ENCODE results near the gene RCC1.
"Not testable (repeated sequence)": the region's sequence is repeated elsewhere in the genome, so short reads cannot be mapped to it uniquely, and the experiment has no call there.

The RCC1 gene

DNA sequence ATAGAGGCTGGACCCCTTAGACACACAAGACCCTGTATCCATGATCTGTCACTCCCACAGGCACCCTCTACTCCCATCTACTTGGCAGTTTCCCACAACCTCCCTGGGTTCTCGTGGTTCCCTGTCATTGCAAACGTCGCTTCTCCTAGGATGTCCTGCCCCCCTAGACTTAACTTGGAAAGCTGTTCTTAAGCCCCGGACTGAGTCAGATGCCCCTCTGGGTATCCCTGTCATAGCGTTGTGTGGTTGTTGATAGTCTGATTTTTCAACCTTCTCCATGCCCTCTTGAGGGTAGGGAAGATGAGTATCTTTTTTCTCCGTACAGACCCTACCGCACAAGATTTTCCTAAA lies 11.8 kb downstream of the RCC1 start:
- Histone ChIP-seq H3K4me1 (no peaks in the 10 kb centered on the region; the same call in 1 of the 2 replicates), H3K36me3 (peaks cover 16% of the 10 kb centered on the region), H3K4me3 (ENCODE audit: low read depth, low read length) (peak overlapping the region; percentile 56), H3K27me3 (no peaks in the 10 kb centered on the region), H3K9me3 (no peaks in the 10 kb centered on the region)
- TF ChIP-seq CTCF (IDR thresholded peaks at IDR 0.05; ENCODE audit: low read depth, low read length): no peak
- DNase-seq: no peak

DNA sequence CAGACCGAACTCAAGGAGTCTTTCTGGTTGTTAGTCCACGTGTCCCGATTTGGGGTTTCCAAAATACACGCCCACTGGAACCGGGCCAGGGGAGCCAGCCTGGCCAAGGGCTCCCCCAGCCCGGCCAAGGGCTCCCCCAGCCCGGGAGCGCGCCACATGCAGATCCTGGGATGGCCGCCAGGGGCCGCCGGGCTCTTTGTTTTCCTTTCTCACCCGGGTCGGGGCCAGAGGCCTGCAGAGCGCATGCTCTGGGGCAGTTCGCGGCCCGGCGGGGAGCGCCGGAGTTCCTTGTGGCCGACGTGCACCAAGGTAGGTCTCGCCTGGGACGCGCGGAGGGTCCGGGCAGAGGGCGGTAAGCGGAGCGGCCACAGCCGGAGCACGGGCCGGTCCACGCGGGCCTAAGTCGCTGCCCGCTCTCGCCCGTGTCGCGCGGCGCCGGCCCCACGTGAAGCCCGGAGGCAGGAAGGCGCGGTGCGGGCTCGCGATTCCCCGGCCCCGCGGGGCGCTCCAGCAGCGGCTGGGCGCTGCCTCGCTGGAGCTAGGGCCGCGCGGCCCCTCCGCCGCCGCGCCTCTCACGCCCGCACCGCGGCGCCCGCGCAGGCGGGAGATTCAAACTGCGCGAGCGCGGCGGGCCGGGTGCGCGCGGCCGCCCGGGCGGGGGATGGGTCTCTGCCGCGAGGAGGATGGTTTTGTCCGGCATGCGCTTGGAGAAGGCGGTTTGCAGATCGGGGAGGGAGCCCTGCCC lies 12.3 kb downstream of the RCC1 start:
- no peaks in the 10 kb centered on the region for H3K9me3 ChIP-seq
- peaks cover 11% of the 10 kb centered on the region for H3K36me3 ChIP-seq
- no peaks in the 10 kb centered on the region; the same call in 1 of the 2 replicates for H3K4me1 ChIP-seq
- TF ChIP-seq CTCF (IDR thresholded peaks at IDR 0.05; ENCODE audit: low read depth, low read length): peak; percentile 62
- no peaks in the 10 kb centered on the region for H3K27me3 ChIP-seq
- DNase-seq: peak; percentile 87
- H3K4me3 ChIP-seq (ENCODE audit: low read depth, low read length): peak overlapping the region; percentile 75

DNA sequence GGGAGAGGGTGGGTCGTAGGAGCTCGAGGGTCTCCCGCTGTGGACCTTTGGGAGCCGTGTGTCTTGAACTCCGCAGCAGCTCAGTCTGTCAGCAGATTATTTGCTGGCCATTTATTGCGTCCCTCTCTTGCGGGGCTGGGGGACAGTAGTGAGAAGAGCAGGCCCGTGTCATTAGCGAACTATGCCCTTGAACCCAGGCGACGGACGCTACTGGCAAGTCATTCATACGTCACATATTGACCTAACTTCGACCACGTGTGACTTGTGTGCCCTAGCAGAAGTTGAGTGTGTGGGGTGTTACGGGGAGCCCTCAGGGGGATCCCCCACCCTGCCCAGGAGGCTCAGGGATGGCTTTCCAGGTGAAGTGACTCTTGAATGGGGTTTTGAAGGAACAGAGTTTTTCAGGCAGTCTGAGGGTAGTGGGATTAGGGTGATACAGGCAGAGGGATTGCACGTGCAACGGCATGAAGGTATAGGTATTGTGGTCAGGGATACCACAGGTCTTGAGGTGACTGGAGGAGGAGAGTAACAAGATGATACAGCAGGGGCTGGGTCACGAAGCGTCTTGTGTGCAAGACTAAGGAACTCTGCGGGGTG lies 13.0 kb downstream of the RCC1 start:
- Histone ChIP-seq H3K4me1 (no peaks in the 10 kb centered on the region; the same call in none of the 2 replicates), H3K4me3 (ENCODE audit: low read depth, low read length) (peak overlapping the region; percentile 75), H3K36me3 (peaks cover 14% of the 10 kb centered on the region), H3K9me3 (no peaks in the 10 kb centered on the region), H3K27me3 (no peaks in the 10 kb centered on the region)
- no peak for TF ChIP-seq CTCF (IDR thresholded peaks at IDR 0.05; ENCODE audit: low read depth, low read length)
- no peak for DNase-seq

DNA sequence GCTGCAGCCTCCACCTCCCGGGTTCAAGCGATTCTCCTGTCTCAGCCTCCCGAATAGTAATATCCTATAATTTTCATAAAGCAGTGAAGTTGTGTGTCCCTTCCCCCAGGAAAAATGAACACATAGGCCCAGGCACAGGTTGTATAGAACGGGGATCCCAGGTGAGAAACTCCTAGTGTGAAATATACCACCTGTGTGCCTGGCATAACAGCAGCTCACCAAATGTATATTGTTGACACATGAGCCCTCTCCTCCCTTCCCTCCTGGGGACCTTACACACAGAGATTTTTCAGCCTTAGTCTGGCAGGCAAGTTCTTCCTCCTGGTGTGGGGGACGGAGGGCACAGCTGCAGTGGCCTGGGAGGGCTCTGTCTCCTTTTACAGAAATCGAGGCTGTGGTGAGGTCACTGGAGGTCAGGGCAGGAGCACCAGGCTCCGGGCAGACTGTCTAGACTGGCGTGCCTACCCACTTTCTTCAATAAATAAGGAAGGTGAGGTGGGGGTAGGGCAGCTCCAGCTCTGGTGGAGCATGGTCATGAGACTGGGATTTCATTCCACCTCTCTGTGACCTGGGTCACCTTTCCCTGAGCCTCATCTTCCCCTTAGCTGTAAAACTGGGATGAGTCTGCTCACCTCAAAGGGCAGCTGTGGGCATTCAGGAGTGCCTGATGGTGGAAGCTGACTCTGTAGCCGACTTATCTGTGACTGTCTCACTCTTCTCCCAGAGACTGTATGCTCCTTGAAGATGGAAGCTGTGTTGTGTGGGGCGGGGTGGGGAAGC lies 14.3 kb downstream of the RCC1 start:
- no peak for TF ChIP-seq CTCF (IDR thresholded peaks at IDR 0.05; ENCODE audit: low read depth, low read length)
- peaks cover 14% of the 10 kb centered on the region for H3K36me3 ChIP-seq
- no peak for DNase-seq
- no peaks in the 10 kb centered on the region; the same call in none of the 2 replicates for H3K4me1 ChIP-seq
- H3K27me3 ChIP-seq: no peaks in the 10 kb centered on the region
- no peaks in the 10 kb centered on the region for H3K9me3 ChIP-seq
- H3K4me3 ChIP-seq (ENCODE audit: low read depth, low read length): no peak overlapping the region

GRCh38 chr1:28520796-28521195 lies 15.0 kb downstream of the RCC1 start:
- H3K27me3 ChIP-seq; H3K4me1 ChIP-seq; DNase-seq; H3K9me3 ChIP-seq; H3K4me3 ChIP-seq (ENCODE audit: low read depth, low read length): not testable (repeated sequence)
- H3K36me3 ChIP-seq: peaks cover 14% of the 10 kb centered on the region

DNA sequence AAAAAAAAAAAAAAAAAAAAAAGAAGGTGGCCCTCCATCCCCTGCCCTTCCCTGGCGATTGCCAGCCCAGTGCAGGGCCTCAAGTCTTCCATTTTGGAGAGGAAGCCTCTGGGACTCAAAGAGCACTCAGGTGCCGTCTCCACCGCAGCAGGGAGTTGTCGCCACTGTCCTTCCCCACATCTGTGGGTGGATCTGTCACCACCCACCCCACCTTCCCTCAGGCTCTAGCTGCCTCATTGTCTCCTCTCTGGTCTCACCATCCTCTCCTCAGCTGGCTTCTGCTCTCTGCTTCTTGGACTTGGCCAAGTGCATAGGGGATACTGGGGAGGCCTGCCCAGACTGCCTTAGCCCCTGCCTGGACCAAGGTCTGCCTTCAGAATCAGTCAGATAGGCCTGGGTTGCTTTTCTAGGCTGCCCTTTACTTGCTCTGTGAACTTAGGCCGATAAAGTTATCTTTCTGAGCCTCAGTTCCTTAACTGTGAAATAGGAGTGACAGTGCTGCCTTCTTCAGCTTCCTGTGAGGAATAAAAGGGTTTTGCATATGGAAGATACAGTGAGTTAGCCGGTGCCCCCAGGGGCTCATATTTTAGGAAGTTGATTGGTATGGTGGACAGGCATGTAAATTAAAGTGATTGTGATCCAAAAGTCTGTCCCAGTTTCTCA lies 15.8 kb downstream of the RCC1 start:
- Histone ChIP-seq H3K9me3 (no peaks in the 10 kb centered on the region), H3K36me3 (peaks cover 14% of the 10 kb centered on the region), H3K4me1 (peaks cover 3% of the 10 kb centered on the region), H3K27me3 (no peaks in the 10 kb centered on the region), H3K4me3 (ENCODE audit: low read depth, low read length) (no peak overlapping the region)
- DNase-seq: no peak
- TF ChIP-seq CTCF (IDR thresholded peaks at IDR 0.05; ENCODE audit: low read depth, low read length): no peak

DNA sequence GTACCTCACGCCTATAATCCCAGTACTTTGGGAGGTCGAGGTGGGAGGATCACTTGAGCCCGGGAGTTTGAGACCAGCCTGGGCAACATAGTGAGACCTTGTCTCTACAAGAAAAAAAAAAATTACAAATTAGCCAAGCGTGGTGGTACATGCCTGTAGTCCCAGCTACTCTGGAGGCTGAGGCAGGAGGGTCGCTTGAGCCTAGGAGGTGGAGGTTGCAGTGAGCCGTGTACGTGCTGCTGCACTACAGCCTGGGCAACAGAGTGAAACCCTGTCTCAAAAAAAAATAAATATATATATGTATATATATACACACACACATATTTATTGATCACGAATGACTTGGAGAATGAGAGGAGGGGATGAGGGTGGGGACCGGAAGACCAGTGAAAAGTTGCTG lies 16.7 kb downstream of the RCC1 start:
- H3K4me1 ChIP-seq; H3K9me3 ChIP-seq; DNase-seq; H3K4me3 ChIP-seq (ENCODE audit: low read depth, low read length); H3K27me3 ChIP-seq: not testable (repeated sequence)
- H3K36me3 ChIP-seq: peaks cover 14% of the 10 kb centered on the region

DNA sequence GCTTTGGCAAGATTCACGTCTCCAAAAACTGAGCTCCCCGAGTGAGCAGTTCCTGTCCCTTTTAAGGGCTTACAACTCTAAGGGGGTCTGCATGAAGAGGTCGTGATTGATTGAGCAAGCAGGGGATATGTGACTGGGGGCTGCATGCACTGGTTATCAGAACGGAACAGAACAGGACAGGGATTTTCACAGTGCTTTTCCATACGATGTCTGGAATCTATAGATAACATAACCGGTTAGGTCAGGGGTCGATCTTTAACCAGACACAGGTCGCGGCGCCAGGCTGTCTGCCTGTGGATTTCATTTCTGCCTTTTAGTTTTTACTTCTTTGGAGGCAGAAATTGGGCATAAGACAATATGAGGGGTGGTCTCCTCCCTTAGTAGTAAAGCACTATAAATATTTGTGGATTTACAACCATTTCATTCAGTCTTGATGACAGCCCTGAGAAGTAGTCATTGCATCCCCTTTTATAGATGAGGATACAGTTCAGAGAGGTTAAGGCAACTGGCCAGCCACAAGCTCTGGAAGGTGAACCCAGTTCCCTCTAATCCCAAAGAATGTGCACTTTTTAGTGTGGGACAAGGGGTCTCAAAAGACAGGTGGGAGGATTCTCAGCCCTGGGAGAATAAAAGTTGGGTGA lies 19.3 kb downstream of the RCC1 start:
- not testable (repeated sequence) for DNase-seq; H3K4me3 ChIP-seq (ENCODE audit: low read depth, low read length); H3K27me3 ChIP-seq; H3K4me1 ChIP-seq; H3K9me3 ChIP-seq
- peaks cover 22% of the 10 kb centered on the region for H3K36me3 ChIP-seq

Data from BE2C (cell line).